GM23248 (cell line): ENCODE results near the gene IQGAP1. TPM values are rescaled to one million over a fixed set of nuclear protein-coding genes. Genes with fewer than 3 reads are reported as not detected.
"Not testable (repeated sequence)": the region's sequence is repeated elsewhere in the genome, so short reads cannot be mapped to it uniquely, and the experiment has no call there.

Experiments used
- DNase-seq: peaks from one replicate; pipeline ENCODE4 v3.0.0-alpha.2; 2015
- H2AFZ ChIP-seq: fragments of 200-600 bp; sonication (generic); 2 replicates; pipeline ENCODE4 v1.6.1; 2016; ENCODE audit warnings: antibody characterized with exemption
- H3F3A ChIP-seq: fragments of 200-600 bp; sonication (generic); 2 replicates; pipeline ENCODE4 v1.6.1; 2016; ENCODE audit warnings: mild to moderate bottlenecking, antibody characterized with exemption, mixed run types; ENCODE audit not compliant: insufficient read depth
- H3K27ac ChIP-seq: fragments of 200-600 bp; sonication (generic); 2 replicates; pipeline ENCODE4 v1.5.1; 2016; ENCODE audit warnings: mild to moderate bottlenecking
- H3K27me3 ChIP-seq: fragments of 200-600 bp; sonication (generic); replicated peaks from 2 replicates; pipeline ENCODE4 v1.6.1; 2016; ENCODE audit warnings: mild to moderate bottlenecking; ENCODE audit not compliant: insufficient read depth
- H3K36me3 ChIP-seq: fragments of 200-600 bp; sonication (generic); 2 replicates; pipeline ENCODE4 v1.6.1; 2016; ENCODE audit warnings: low read depth, mild to moderate bottlenecking
- H3K4me1 ChIP-seq: fragments of 200-600 bp; sonication (generic); 2 replicates; pipeline ENCODE4 v1.6.1; 2016; ENCODE audit warnings: mild to moderate bottlenecking; ENCODE audit not compliant: insufficient read depth
- H3K4me2 ChIP-seq: fragments of 200-600 bp; sonication (generic); one replicate; pipeline ENCODE4 v1.6.1; 2016; ENCODE audit warnings: mild to moderate bottlenecking; ENCODE audit not compliant: unreplicated experiment
- H3K4me3 ChIP-seq: fragments of 200-600 bp; sonication (generic); 2 replicates; pipeline ENCODE4 v1.5.1; 2016; ENCODE audit warnings: mild to moderate bottlenecking
- H3K79me2 ChIP-seq: fragments of 200-600 bp; sonication (generic); 2 replicates; pipeline ENCODE4 v1.6.1; 2016; ENCODE audit warnings: mild to moderate bottlenecking; ENCODE audit not compliant: insufficient read depth
- H3K9ac ChIP-seq: fragments of 200-600 bp; sonication (generic); 2 replicates; pipeline ENCODE4 v1.6.1; 2016; ENCODE audit warnings: mild to moderate bottlenecking
- H3K9me2 ChIP-seq: fragments of 200-600 bp; sonication (generic); 2 replicates; pipeline ENCODE4 v1.6.1; 2016; ENCODE audit warnings: mixed run types, mild to moderate bottlenecking, moderate library complexity; ENCODE audit not compliant: insufficient read depth
- H3K9me3 ChIP-seq: fragments of 200-600 bp; sonication (generic); one replicate; pipeline ENCODE4 v1.6.1; 2017; ENCODE audit warnings: low read depth
- H4K20me1 ChIP-seq: fragments of 200-600 bp; sonication (generic); 2 replicates; pipeline ENCODE4 v1.6.0; 2016; ENCODE audit not compliant: insufficient read depth
- EZH2 ChIP-seq: fragments of 200-600 bp; sonication (generic); IDR thresholded peaks from 2 replicates; pipeline ENCODE4 v1.6.1; 2018; ENCODE audit warnings: antibody characterized with exemption, mild to moderate bottlenecking; ENCODE audit not compliant: insufficient read depth, poor library complexity, severe bottlenecking
- EZH2phosphoT487 ChIP-seq: fragments of 200-600 bp; sonication (generic); IDR thresholded peaks from 2 replicates; pipeline ENCODE4 v1.6.1; 2018; ENCODE audit warnings: antibody characterized with exemption, moderate library complexity, mild to moderate bottlenecking, low read depth; ENCODE audit not compliant: insufficient read depth
- WGBS, 2 experiments: methylation state at CpG; one replicate each; pipeline ENCODE4 v1.1.6; 2015 to 2017; ENCODE audit warnings: low lambda C conversion rate in 2 of 2, low coverage in 1 of 2; ENCODE audit errors: missing lambda C conversion rate in 2 of 2; 5-methylcytosine and 5-hydroxymethylcytosine counted together
- in situ Hi-C: fragments of 300-500 bp; cut with MboI; formaldehyde crosslinking; loops from 2 replicates; pipeline ENCODE4 v1.15.0; 2020
- polyA plus RNA-seq: library from polyadenylated mRNA; unstranded; fragments of >200 nt; fragmentation: Nextera tagmentation; extraction: Ambion mirVana; gene quantifications from 2 replicates; pipeline ENCODE4 v1.2.1, GENCODE V29; 2016
- total RNA-seq: library from RNA; depleted of rRNA; stranded (reverse); fragments of >200 nt; shearing (Covaris generic); gene quantifications from 2 replicates; pipeline ENCODE4 v1.2.3, GENCODE V29; 2014

IQGAP1 gene
- total and polyA plus RNA-seq, 2 experiments from 2014 or later: 101 to 185 TPM

DNA sequence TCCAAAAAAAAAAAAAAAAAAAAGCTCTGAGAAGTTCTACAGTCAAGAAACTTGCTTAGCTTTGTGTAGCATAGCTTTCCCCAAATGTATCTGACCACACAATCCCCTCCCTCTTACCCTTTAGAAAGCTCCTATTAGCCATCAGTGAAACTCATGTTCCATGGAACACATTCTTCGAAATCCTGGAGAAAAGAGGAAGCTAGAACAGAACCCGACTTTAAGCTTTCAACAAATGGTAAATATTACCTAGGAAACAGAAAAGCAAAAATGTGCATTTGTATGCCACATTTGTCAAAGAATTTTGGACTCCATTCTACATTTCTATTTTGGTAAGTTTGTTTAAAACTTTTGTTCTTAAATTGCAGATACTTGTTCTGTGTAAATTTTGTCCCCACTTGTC, 124.2 kb downstream of the IQGAP1 start:
- Histone ChIP-seq H2AFZ (no peak overlapping the region), H3K9me2 (no peaks in the 10 kb centered on the region), H3K9me3 (no peaks in the 10 kb centered on the region), H3K4me2 (no peak overlapping the region), H3K4me1 (no peaks in the 10 kb centered on the region), H3K27ac (no peak overlapping the region), H4K20me1 (no peaks in the 10 kb centered on the region), H3K36me3 (no peaks in the 10 kb centered on the region), H3K27me3 (no peaks in the 10 kb centered on the region), H3K9ac (no peak overlapping the region), H3K79me2 (no peaks in the 10 kb centered on the region), H3F3A (no peaks in the 10 kb centered on the region), H3K4me3 (no peak overlapping the region)
- in situ Hi-C loops: no loop called here
- no peak for TF ChIP-seq EZH2
- TF ChIP-seq EZH2phosphoT487: no peak
- WGBS, 2 experiments: 50% methylated on average over 2 of the region's 2 CpGs
- no peak for DNase-seq

DNA sequence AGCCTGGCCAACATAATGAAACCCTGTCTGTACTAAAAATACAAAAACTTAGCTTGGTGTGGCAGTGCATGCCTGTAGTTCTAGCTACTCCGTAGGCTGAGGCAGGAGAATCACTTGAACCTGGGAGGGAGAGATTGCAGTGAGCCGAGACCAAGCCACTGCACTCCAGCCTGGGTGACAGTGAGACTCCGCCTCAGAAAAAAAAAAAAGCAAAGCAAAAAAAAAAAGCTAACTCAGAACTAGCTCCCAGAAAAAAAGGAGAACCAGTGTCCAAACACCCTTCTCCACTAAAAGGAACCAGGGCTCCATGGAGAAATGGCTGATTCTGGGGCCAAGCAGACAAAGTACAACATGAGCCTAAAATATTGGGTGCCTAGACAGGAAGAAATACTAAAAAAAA, 124.9 kb downstream of the IQGAP1 start:
- no peak overlapping the region for H3K4me3 ChIP-seq
- no peak for TF ChIP-seq EZH2phosphoT487
- TF ChIP-seq EZH2: no peak
- no peak for DNase-seq
- in situ Hi-C loops: no loop called here
- H3K36me3 ChIP-seq: no peaks in the 10 kb centered on the region
- no peaks in the 10 kb centered on the region for H3F3A ChIP-seq
- 95 to 97% methylated on average over 3 of the region's 3 CpGs for WGBS, 2 experiments
- H3K27me3 ChIP-seq: no peaks in the 10 kb centered on the region
- H3K27ac ChIP-seq: no peak overlapping the region
- H4K20me1 ChIP-seq: no peaks in the 10 kb centered on the region
- H3K4me1 ChIP-seq: no peaks in the 10 kb centered on the region
- no peak overlapping the region for H3K4me2 ChIP-seq
- H2AFZ ChIP-seq: no peak overlapping the region
- no peaks in the 10 kb centered on the region for H3K79me2 ChIP-seq
- H3K9me2 ChIP-seq: no peaks in the 10 kb centered on the region
- no peaks in the 10 kb centered on the region for H3K9me3 ChIP-seq
- no peak overlapping the region for H3K9ac ChIP-seq

DNA sequence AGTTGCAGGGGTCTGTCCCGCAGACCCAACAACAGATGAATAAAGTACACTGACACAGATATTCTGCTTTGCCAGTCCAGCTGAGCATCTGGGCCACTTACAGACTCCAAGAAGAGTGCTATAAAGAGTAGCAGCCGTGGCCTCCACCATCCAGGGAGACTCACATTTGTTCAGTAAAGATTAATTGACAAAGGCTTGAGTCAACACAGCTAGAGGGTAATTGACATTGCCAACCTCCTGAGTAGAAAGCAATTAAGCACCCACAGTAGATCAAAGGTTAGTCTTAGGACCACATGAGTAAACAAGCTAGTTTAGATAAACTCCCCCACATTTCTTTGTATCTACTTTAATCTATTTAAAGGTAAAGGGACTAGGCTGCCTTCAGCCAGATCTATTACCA, 125.4 kb downstream of the IQGAP1 start:
- no peak for DNase-seq
- in situ Hi-C loops: no loop called here
- H3K9me3 ChIP-seq: no peaks in the 10 kb centered on the region
- 98 to 99% methylated on average over 2 of the region's 2 CpGs for WGBS, 2 experiments
- H3K9ac ChIP-seq: no peak overlapping the region
- no peaks in the 10 kb centered on the region for H3K27me3 ChIP-seq
- H4K20me1 ChIP-seq: no peaks in the 10 kb centered on the region
- no peak overlapping the region for H3K27ac ChIP-seq
- no peak for TF ChIP-seq EZH2
- no peak for TF ChIP-seq EZH2phosphoT487
- H3K9me2 ChIP-seq: no peaks in the 10 kb centered on the region
- H3K4me1 ChIP-seq: no peaks in the 10 kb centered on the region
- H3K36me3 ChIP-seq: no peaks in the 10 kb centered on the region
- H3K79me2 ChIP-seq: no peaks in the 10 kb centered on the region
- H3K4me2 ChIP-seq: no peak overlapping the region
- H2AFZ ChIP-seq: no peak overlapping the region
- no peaks in the 10 kb centered on the region for H3F3A ChIP-seq
- H3K4me3 ChIP-seq: no peak overlapping the region

DNA sequence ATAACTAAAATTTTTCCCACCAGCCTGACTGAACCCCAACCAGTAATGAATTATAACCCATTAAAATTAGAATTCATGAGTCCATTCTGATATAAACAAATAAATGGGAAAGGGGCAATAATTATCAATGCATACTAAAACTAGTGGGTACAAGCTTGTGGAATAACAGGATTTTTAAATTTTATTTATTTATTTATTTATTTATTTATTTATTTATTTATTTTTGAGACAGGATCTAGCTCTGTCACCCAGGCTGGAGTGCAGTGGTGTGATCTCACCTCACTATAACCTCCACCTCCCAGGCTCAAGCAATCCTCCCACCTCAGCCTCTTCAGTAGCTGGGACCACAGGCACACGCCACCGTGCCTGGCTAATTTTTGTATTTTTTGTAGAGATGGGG, 125.9 kb downstream of the IQGAP1 start:
- in situ Hi-C loops, H3K4me1 ChIP-seq, H3K36me3 ChIP-seq, H3K27me3 ChIP-seq, H3K4me2 ChIP-seq, H3K9ac ChIP-seq, H3K4me3 ChIP-seq, DNase-seq, H3K9me3 ChIP-seq, H3F3A ChIP-seq, H4K20me1 ChIP-seq, H2AFZ ChIP-seq, H3K79me2 ChIP-seq, H3K9me2 ChIP-seq, H3K27ac ChIP-seq: not testable (repeated sequence)
- 73 to 82% methylated on average over 2 of the region's 2 CpGs for WGBS, 2 experiments

DNA sequence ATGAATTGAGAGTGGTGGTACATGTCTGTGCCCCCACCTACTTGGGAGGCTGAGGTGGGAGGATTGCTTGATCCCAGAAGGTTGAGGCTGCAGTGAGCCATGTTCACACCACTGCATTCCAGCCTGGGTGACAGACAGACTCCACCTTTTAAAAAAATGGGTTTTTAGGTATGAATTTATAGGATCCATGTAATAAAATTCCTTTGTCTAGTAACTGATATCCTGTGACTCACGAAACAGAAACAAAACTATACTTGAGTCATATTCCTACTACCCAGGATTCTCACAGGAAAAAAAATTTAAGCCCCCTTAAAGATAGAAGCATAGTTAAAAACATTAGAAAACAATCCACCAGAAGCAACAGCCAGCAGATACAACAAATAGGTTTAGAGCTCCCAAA, 131.6 kb downstream of the IQGAP1 start:
- H3K27ac ChIP-seq: no peak overlapping the region
- in situ Hi-C loops: no loop called here
- no peaks in the 10 kb centered on the region for H3K9me3 ChIP-seq
- 23 to 25% methylated on average over 1 of the region's 1 CpG for WGBS, 2 experiments
- no peak overlapping the region for H2AFZ ChIP-seq
- no peak overlapping the region for H3K4me2 ChIP-seq
- no peaks in the 10 kb centered on the region for H3K79me2 ChIP-seq
- TF ChIP-seq EZH2 (no peak), EZH2phosphoT487 (no peak)
- H3K4me1 ChIP-seq: no peaks in the 10 kb centered on the region
- no peaks in the 10 kb centered on the region for H4K20me1 ChIP-seq
- peak; percentile 49 for DNase-seq
- H3K9ac ChIP-seq: no peak overlapping the region
- no peaks in the 10 kb centered on the region for H3K9me2 ChIP-seq
- H3K36me3 ChIP-seq: no peaks in the 10 kb centered on the region
- H3K4me3 ChIP-seq: no peak overlapping the region
- H3K27me3 ChIP-seq: no peaks in the 10 kb centered on the region
- H3F3A ChIP-seq: 0 out of 2 replicates have a peak, but pooled peaks cover 9% of the 10 kb centered on the region
